Stimulated activated naive CD4-positive, alpha-beta T cell (primary cell): ENCODE results near the gene NCAPD2.
"Not testable (repeated sequence)": the region's sequence is repeated elsewhere in the genome, so short reads cannot be mapped to it uniquely, and the experiment has no call there.

Source experiments
- DNase-seq, 6 experiments: peaks; one replicate each; lab custom pipeline; 2025; lab: John Stamatoyannopoulos, UW

The NCAPD2 gene

DNA sequence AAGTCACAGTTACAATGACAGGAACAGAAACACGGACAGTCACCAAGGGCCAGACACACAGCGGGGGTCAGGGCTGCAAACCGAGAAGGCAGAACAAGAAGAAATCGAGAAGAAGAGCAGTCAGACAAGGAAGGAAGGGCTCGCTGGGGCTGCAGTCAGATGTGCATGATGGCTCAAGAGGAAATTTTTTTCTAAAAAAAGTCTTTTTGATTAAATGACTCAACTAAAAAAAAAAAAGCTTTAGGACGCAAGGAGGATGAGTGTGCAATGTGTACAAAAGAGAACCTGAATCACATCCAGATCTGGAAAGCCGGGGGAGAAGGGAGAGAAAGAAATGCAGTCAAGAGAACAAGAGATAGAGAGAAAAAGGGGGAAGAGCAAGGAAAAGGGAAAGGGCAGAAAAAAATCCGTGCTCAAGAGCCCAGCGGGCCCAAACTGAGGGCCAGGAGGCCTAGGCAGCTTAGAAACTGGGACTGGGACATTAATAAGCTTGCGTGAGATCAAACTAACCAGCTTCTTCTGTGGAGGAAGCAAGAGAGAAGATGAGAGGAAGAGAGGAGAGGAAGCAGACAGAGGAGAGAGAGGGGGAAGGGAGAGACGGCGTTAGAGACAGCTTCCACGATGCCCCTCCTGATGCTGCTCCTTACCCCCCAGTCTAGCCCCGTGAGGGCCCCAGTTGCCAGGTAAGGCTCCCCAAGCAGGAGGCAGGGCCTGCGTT is 55.2 kb downstream of the NCAPD2 start:
- DNase-seq = no peak

DNA sequence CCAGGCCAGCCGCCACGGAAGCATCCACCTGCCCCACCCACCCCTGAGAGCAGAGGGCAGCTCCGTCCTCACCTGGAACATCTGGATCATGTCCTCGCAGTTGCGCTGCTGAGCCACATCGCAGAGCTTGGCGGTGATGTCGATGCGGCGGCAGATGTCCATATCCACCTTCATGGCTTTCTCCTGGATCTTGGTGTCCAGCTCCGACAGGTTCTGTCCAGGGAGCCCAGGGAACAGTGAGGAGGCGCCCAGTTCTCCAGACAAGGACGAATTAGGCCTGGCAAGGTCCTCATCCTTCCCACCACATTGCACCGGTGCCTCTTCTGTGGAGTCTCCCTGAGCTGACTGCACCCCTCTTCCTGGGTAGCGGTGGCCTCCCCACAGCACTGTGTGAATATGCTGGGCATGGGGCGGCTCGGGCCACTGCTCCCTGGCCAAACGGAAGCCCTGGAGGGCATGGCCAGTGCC is 55.8 kb downstream of the NCAPD2 start:
- DNase-seq = no peak

DNA sequence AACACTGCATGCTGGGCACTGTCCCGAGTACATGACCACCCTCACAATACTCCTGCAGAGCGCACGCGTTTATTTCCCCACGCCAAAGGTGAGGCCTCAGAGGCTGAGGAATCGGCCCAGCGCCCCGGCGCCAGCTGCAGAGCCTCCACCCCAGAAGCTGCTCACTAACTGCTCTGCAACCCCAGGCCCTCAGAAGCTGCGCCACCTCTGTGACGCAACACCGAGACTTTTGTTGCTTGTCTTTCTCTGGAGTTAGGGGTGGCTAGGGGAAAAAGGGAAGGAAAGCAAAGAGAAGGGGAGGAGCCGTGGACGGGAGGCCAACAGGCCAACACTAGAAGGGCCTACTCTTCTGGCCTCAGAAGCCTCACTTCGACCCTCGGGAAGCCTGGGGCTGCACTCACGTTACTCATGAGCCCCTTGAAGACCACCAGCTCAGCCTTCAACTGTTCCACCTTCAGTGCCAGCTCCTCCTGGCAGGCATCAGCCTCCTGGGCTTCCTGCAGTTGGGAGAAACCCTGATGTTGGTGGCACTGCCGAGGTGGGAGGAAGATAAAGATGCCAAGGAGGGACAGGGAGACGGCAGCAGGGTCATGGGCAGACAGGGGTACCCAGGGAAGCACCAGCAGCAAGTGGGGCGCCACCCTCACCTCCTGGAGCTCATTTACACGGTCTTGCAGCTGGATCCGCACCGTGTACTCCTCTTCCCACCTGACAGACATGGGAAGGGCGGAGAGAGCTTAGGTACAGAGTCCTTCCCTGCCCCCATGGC is 56.6 kb downstream of the NCAPD2 start:
- DNase-seq = no peak

DNA sequence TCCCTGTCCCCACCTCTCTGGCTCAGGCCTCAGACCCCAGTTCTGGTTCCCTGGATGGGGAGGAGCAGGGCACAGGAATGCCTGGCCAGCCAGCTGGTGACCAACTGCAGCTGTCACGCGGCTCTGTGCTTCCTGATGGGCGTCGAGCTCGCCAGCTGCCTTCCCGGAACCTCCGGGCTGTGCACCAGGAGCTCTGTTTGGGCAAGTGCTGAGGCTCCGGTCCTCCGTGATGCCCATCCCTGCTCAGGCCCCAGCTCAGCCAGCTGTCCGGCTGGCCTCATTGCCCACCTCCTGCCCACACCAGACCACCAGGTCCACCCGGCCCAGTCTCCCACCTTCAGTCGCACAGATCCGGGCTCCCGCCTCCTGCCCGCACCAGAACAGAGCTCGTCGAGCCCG is 57.2 kb downstream of the NCAPD2 start:
- no peak for DNase-seq

DNA sequence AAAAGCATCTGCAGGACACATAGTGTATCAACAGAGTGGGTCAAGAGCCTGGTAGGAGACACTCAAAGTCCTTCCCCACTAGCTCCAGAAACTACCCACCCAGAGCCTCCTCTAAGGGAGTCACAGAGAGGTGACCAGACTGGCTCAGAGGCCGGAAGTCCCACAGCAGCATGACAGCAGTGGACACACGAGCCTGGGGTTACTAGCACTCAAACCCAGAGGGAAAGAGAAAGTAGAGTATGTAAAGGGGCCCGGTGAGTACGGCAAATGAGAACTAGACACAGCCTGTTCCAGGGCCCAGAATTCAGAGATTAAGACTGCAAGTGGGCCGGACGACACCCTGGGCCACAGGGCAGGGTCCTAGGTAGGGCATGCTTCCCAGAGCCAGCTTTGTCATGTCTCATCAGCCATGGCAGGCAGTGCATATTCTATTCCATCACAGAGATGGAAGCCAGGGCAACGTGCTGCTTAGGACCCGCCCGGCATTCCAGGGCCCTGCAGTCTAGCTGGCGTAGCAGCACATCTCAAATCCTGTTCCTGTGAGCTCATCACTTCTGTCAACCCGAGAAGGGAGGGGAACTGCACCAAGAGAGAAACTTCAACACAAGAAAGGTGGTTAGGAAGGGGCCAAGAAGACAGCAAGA is 57.7 kb downstream of the NCAPD2 start:
- no peak for DNase-seq

DNA sequence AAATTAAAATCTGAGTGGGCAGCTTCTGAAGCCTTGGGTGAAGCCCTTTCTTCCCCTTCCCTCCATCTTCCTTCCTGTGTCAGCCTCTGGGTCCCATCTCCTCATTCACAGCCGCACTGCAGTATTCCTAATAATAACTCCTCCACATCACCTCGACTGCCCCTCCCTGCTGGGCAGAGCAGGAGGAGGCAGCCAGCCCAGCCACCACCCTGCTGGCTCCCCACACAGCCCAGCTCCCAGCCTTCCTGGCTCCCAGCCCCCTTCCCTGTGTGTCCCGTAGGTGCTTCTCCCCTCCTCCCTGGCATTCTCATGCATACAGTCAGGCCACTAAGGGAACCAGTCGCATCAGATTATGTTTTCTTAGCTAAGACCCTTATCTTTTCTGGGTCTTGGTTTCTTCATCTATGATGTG is 58.2 kb downstream of the NCAPD2 start:
- no peak for DNase-seq

DNA sequence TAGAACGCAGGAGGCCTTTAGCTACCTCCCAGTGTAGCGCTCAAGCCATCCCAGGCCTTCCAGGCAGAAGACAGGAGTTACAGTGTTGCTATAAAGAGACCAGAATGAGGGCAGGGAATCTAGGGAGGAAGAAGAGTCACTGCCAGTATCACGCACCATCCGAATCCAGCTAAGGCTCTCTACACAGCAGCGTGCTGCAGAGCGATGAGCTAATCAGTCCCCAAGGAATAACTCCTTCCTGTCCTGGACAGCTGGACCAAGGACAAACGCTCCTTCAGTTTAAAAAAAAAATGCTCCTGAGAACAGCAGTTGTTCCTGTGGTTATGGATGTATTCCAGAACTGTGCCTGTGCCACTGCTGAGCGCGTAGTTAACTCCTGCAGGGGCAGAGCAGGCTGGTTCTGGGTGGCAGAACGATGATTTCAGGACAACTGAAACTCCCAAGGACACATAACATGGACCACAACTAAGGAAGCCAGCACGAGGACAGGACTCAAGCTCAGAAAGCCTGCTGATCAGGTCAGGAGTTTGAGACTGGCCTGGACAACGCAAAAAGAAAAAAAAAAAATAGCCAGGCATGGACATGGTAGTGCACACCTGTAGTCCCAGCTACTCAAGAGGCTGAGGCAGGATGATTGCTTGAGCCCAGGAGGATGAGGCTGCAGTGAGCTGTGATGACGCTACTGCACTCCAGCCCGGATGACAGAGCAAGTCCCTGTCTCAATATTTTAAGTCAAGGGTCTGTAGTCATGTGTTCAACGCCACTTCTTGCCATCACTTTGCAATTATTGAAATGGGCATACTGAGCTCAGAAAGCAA is 59.4 kb downstream of the NCAPD2 start:
- no peak for DNase-seq

DNA sequence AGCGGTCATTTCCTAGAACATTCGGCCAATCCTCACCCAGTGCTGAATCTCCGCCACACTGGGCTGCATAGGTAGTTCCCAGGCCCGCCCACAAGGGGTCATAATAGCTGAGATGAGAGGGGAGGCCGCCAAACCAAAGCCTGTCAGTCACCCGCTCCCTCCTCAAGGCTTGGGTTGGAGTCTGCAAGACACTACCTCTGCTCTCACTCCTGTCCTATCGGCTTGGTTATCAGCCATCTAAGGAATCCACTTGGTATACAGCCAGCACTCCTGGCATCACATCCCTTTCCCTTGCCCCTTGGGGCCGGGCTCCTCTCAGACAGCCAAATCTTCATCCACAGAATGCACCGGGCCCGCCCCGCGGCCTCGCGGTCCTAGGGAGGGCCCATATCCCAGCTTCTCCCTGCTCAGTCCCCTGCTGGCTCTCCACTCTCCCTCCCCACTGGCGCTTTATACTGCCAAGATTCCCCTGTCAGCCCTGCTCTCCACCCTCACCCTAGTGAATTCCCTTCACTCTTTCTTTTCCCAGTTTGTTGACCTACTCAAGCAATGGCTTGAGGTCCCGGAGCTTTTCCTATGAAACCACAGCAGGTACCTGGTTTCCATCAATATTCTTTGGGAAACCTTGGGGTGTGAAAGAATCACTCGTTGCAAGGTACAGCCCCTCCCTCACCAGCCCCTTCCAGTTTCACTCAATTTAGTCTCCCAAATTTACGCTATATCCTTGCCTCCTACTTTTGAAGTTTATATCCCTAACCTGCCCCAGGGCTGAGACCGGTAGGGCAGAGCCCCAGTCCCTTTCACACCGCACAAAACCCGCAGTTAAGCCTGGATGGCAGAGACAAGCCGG is 60.5 kb downstream of the NCAPD2 start:
- DNase-seq = peak; percentile 23 to 61 (median 52)

GRCh38 chr12:6555018-6555691 is 61.3 kb downstream of the NCAPD2 start:
- no peak for DNase-seq

DNA sequence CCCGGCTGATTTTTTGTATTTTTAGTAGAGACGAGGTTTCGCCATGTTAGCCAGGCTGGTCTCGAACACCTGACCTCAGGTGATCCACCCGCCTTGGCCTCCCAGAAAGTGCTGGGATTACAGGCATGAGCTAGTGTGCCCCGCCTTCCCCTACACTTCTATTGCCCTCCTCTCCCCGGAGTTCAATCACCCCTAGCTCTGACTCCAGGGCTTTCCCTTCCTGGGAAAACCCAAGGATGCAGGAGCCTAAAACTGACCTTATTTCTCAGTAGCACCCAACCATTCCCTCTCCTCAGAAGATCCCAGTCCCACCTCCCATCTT is 62.6 kb downstream of the NCAPD2 start:
- DNase-seq = not testable (repeated sequence)

- no peak for DNase-seq
Observed at GRCh38 chr12:6556857-6557256, 63.0 kb downstream of the NCAPD2 start.

- peak in 5 of 6 experiments; percentile 32 to 72 (median 57) for DNase-seq
Observed at GRCh38 chr12:6558014-6558760, 64.3 kb downstream of the NCAPD2 start.

GRCh38 chr12:6559500-6559899 is 65.6 kb downstream of the NCAPD2 start:
- DNase-seq = no peak

DNA sequence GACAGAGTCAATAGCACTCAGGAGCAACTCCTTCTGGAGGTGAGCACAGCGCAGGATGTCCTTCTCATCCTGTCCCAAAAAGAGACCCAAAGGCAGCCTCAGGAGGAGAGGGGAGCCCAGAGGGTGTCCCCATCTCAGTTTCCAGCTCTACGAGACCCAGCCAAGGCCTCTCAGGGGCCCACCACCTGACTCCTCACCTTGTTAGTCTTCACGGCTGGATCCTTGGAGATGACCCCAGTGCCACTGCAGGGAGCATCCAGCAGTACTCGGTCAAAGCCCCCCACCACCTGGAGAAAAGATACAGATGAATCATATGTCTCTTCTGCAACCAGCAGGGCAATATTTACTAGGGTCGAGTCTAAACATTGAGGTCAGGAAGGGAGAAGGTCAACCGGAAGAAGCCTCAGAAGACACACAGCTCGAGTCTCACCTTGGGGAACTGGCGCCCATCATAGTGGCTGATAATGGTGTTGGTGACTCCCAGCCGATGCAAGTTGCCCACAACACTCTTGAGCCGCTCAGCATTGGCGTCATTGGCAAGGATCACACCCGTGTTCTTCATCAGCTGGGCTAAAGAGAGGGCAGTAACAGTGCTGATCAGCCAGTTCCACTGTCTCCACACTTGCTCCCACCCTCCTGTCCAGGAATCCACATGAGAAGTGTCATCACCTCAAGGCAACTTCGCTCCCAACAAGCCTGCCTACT is 66.8 kb downstream of the NCAPD2 start:
- DNase-seq = no peak

DNA sequence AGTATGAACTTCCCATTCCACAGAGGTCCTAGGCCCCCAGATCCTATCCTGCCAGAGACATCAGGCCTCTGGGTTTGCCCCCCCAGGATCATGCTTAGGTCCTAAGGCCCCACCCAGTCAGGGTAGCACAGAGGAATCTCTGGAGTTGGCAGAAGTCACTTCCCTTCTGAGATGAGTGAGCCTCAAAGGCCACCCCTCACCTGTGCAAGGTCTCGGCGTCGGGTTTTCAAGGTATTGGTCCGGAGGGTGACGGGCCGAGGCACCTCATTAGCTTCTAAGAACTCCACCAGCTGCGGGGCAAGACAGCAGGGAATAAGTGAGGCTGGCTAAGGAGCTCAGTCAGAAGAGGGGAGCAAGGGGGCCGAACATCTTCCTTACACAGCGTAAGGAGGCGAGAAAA is 69.0 kb downstream of the NCAPD2 start:
- DNase-seq = no peak

GRCh38 chr12:6563448-6564050 is 69.6 kb downstream of the NCAPD2 start:
- peak; percentile 21 to 69 (median 50) for DNase-seq

DNA sequence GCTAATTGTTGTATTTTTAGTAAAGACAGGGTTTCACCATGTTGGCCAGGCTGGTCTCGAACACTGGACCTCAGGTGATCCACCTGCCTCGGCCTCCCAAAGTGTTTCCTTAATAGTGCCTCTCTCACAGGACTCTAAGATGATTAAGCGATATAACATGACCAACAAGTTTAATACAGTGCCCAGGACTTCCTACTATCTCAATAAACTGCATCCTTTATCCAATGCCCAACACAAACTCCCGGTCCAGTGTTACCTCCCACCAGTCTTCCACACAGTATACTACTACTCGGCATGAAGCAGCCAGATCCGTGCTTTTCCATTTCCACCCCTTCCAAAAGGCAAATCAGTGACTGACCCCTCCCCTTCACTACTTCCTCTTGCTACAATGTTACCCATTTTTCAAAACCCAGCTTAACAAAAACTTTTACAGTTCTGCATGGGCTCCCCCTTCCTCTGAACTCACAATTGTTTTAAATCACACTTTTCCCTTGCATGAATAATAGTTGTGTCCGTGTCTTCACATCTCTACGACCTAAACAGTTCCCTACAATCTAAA is 73.3 kb downstream of the NCAPD2 start:
- DNase-seq = no peak

DNA sequence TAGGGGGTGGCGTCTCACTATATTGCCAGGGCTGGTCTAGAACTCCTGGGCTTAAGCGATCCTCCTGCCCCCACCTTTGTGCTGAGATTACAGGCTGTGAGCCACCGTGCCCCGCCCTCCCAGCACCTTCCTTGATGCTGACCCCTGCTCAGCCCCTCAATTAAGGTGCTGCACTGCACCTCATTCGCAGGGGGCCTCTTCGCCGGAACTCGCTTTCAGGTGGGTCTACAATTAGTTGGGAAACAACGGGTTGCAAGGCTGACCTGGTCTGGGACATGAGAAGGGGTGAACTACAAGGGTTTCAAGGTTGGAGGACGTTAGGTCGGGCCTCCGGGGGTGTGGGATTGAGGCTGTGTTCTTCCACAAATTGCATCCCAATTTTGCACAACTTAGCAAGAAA is 75.4 kb downstream of the NCAPD2 start:
- DNase-seq = no peak

GRCh38 chr12:6569786-6570185 is 75.9 kb downstream of the NCAPD2 start:
- no peak for DNase-seq
